Mammary epithelial cell (primary cell): Measurements from ENCODE around the gene ADAM15.

Experiments used
- EZH2 ChIP-seq: IDR thresholded peaks from 2 replicates; pipeline ENCODE4 v1.6.1; 2012; ENCODE audit warnings: low read length, inconsistent platforms, borderline replicate concordance
- TF ChIP-seq, protein P1 (sequence below), 2 donors: IDR thresholded peaks in 1 of 2; conservative IDR thresholded peaks in 1 of 2; 2 replicates each; pipeline ENCODE4 v1.5.1; 2011 to 2012; ENCODE audit warnings: inconsistent platforms in 2 of 2, low read length in 2 of 2, mild to moderate bottlenecking in 2 of 2, control low read depth in 1 of 2, low read depth in 1 of 2; ENCODE audit not compliant: insufficient read depth in 1 of 2; ENCODE audit errors: extremely low read depth in 1 of 2

DNA sequence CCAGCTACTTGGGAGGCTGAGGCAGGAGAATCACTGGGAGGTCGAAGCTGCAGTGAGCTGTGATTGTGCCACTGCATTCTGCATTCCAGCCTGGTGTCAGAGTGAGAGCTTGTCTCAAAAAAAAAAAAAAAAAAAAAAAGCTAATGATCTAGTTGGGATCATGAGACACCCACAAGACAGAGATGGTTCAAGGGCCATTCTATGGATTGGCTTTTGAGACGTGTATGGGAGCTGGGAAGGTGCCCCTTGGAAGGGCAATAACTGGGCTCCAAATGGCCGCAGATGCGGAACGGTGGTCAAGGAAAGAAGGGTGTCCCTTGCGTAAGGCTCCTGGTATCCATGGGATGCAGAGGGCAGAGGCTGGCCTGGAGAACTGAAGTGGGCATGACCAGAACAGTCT is 6.8 kb upstream of the ADAM15 start:
- TF ChIP-seq EZH2, result no peak
- TF ChIP-seq, protein P1, sequence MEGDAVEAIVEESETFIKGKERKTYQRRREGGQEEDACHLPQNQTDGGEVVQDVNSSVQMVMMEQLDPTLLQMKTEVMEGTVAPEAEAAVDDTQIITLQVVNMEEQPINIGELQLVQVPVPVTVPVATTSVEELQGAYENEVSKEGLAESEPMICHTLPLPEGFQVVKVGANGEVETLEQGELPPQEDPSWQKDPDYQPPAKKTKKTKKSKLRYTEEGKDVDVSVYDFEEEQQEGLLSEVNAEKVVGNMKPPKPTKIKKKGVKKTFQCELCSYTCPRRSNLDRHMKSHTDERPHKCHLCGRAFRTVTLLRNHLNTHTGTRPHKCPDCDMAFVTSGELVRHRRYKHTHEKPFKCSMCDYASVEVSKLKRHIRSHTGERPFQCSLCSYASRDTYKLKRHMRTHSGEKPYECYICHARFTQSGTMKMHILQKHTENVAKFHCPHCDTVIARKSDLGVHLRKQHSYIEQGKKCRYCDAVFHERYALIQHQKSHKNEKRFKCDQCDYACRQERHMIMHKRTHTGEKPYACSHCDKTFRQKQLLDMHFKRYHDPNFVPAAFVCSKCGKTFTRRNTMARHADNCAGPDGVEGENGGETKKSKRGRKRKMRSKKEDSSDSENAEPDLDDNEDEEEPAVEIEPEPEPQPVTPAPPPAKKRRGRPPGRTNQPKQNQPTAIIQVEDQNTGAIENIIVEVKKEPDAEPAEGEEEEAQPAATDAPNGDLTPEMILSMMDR (conservative IDR thresholded peaks at IDR 0.05 in 1 of 2, IDR thresholded peaks at IDR 0.05 in 1 of 2; ENCODE audit: extremely low read depth in 1 of 2, insufficient read depth in 1 of 2, low read depth in 1 of 2, low read length in 2 of 2), result no peak
